NT2/D1 (cell line): ENCODE results near the gene IFI27L2.

ENCODE experiments used
- SUZ12 ChIP-seq: IDR thresholded peaks from 2 replicates; pipeline ENCODE4 v1.6.1; 2011; ENCODE audit not compliant: insufficient read length, insufficient read depth; ENCODE audit errors: extremely low read depth
- YY1 ChIP-seq: IDR thresholded peaks from 2 replicates; pipeline ENCODE4 v1.6.1; 2011; ENCODE audit not compliant: insufficient read length, insufficient read depth
- ZNF274 ChIP-seq: IDR thresholded peaks from 2 replicates; pipeline ENCODE4 v1.6.1; 2011; ENCODE audit warnings: mild to moderate bottlenecking, low read depth, low read length

DNA sequence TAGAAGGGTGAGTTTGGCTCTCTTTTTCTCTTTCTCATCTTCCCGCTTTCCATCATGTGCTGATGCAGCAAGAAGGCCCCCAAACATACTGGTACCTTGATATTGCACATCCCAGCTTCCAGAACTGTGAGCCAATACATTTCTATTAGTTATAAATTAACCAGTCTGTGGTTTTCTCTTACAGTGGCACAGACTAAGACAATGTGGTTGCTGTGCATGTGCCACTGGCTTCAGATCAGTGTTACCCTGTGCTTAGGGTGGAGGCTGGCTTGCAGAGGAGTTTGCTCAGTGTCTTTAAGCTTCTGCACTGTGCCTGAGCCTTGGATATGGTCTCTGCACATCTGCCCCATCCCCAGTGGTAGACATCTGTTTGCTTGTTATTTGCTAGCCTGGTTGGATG is 5.5 kb downstream of the IFI27L2 start:
- TF ChIP-seq YY1 (no peak), ZNF274 (no peak), SUZ12 (no peak)
